ENCODE measurements around the gene FBXL19.

FBXL19 gene

GRCh38 chr16:30893417-30893743, 30.0 kb upstream of the FBXL19 start (continued):
- TF ChIP-seq KLF10 (tag by site-specific recombination; IDR thresholded peaks at IDR 0.05) (no peak), ZNF24 (tag by site-specific recombination; IDR thresholded peaks at IDR 0.05) (0 out of 2 replicates have a peak, but pooled peaks have one; percentile 16), KLF16 (tag by site-specific recombination; IDR thresholded peaks at IDR 0.05) (0 out of 2 replicates have a peak, but pooled peaks have one; percentile 34), ZBTB48 (tag by site-specific recombination; IDR thresholded peaks at IDR 0.05) (peak; percentile 57), MZF1 (tag by site-specific recombination; IDR thresholded peaks at IDR 0.05; ENCODE audit: borderline replicate concordance) (no peak)

DNA sequence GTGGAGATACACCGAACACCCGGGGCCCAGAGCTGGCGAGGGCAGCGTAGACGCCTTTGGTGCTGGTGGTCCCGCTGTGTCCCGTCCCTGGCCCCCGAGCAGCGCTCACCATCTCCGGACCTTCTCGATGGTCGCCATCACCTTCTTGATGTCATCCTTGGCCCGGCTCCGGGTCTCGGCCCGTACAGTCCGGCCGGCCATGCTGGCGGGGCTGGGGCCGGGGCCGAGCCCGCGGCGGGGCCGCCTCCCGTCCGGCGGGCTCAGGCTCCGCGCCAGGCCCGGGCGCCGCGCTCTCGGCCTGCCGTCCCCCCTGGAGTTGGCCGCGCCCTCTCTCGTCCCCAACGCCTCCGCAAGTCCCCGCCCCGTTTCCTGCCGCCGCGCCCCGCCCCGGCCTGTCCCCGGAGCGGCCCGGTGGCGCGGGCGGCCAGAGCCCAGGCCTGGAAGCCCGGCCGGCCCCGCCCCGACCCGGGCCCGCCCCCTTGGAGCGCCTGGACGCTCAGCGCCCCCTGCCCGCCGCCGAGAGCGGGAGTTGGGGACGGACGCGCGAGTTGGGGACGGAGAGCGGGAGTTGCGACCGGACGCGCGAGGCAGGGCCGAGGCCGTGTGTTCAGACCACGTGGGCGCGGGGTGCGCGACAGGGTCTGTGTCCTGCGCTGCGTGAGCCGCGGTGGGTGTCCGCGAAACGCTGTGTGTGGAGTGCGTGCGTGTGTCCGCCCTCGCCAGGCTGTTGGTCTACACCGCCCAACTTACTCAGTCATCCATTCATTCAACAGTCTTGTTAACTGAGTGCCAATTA, 29.4 kb upstream of the FBXL19 start, which contains the start of gene BCL7C:
BCL7C (minus strand) TSS at position 334 of the 796 bp plus-strand sequence; CDS start at position 201, 133 bp downstream.
- POLR2A ChIA-PET = interaction anchor here (0.9 to 2.7 kb wide), 3 partner anchors 12 to 116 kb away, joined by 3 to 16 read pairs (median 4); no protein-coding TSS in a partner anchor
- CTCF ChIA-PET = interaction anchor here (0.7 to 2.6 kb wide), 4 partner anchors 8 to 83 kb away, joined by 3 to 16 read pairs (median 4); no protein-coding TSS in a partner anchor
- peak within 1 kb of the TSS; percentile 84 for H3K4me3 ChIP-seq (ENCODE audit: low read depth, low read length)
- no peaks in the 10 kb centered on the region; the same call in 1 of the 2 replicates for H3K4me1 ChIP-seq (ENCODE audit: control insufficient read depth, insufficient read depth, low read length)
- peaks cover 10 to 28% of the 10 kb centered on the region in 2 experiments; a peak in 2 of 3 replicates for H3K36me3 ChIP-seq (ENCODE audit: control insufficient read depth in 2 of 2, insufficient read depth in 1 of 2, low read length in 2 of 2)
- H3K27ac ChIP-seq (ENCODE audit: extremely low read depth, low read depth, low read length) = peak within 1 kb of the TSS; percentile 75
- no peaks in the 10 kb centered on the region for H3K9me3 ChIP-seq (ENCODE audit: control insufficient read depth, insufficient read depth, low read depth, low read length)
- TF ChIP-seq HOXA7 (CRISPR knock-in tag; IDR thresholded peaks at IDR 0.05; ENCODE audit: borderline replicate concordance) = no peak
- peak; percentile 92 for TF ChIP-seq ZBTB17 (tag by site-specific recombination; IDR thresholded peaks at IDR 0.05)
- TF ChIP-seq ZNF768 (tag by site-specific recombination; IDR thresholded peaks at IDR 0.05) = no peak; the same call in 1 of the 2 replicates
- TF ChIP-seq, protein P1, sequence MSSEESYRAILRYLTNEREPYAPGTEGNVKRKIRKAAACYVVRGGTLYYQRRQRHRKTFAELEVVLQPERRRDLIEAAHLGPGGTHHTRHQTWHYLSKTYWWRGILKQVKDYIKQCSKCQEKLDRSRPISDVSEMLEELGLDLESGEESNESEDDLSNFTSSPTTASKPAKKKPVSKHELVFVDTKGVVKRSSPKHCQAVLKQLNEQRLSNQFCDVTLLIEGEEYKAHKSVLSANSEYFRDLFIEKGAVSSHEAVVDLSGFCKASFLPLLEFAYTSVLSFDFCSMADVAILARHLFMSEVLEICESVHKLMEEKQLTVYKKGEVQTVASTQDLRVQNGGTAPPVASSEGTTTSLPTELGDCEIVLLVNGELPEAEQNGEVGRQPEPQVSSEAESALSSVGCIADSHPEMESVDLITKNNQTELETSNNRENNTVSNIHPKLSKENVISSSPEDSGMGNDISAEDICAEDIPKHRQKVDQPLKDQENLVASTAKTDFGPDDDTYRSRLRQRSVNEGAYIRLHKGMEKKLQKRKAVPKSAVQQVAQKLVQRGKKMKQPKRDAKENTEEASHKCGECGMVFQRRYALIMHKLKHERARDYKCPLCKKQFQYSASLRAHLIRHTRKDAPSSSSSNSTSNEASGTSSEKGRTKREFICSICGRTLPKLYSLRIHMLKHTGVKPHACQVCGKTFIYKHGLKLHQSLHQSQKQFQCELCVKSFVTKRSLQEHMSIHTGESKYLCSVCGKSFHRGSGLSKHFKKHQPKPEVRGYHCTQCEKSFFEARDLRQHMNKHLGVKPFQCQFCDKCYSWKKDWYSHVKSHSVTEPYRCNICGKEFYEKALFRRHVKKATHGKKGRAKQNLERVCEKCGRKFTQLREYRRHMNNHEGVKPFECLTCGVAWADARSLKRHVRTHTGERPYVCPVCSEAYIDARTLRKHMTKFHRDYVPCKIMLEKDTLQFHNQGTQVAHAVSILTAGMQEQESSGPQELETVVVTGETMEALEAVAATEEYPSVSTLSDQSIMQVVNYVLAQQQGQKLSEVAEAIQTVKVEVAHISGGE (tag by site-specific recombination; conservative IDR thresholded peaks at IDR 0.05; ENCODE audit: low read depth) = peak; percentile 45
- TF ChIP-seq ZNF184 (tag by site-specific recombination; IDR thresholded peaks at IDR 0.05) = peak; percentile 59; the same call in 1 of the 2 replicates
- TF ChIP-seq ZNF112 (tag by site-specific recombination; IDR thresholded peaks at IDR 0.05) = no peak
- TF ChIP-seq ZXDB (tag by site-specific recombination; IDR thresholded peaks at IDR 0.05) = peak; percentile 78
- TF ChIP-seq ZNF777 (tag by site-specific recombination; IDR thresholded peaks at IDR 0.05; ENCODE audit: borderline replicate concordance) = no peak; the same call in 1 of the 2 replicates
- TF ChIP-seq ZNF561 (tag by site-specific recombination; IDR thresholded peaks at IDR 0.05; ENCODE audit: borderline replicate concordance) = peak; percentile 84
- TF ChIP-seq ZNF48 (tag by site-specific recombination; IDR thresholded peaks at IDR 0.05) = no peak
- TF ChIP-seq, protein P2, sequence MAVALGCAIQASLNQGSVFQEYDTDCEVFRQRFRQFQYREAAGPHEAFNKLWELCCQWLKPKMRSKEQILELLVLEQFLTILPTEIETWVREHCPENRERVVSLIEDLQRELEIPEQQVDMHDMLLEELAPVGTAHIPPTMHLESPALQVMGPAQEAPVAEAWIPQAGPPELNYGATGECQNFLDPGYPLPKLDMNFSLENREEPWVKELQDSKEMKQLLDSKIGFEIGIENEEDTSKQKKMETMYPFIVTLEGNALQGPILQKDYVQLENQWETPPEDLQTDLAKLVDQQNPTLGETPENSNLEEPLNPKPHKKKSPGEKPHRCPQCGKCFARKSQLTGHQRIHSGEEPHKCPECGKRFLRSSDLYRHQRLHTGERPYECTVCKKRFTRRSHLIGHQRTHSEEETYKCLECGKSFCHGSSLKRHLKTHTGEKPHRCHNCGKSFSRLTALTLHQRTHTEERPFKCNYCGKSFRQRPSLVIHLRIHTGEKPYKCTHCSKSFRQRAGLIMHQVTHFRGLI (tag by site-specific recombination; IDR thresholded peaks at IDR 0.05) = peak; percentile 81
- TF ChIP-seq, protein P3, sequence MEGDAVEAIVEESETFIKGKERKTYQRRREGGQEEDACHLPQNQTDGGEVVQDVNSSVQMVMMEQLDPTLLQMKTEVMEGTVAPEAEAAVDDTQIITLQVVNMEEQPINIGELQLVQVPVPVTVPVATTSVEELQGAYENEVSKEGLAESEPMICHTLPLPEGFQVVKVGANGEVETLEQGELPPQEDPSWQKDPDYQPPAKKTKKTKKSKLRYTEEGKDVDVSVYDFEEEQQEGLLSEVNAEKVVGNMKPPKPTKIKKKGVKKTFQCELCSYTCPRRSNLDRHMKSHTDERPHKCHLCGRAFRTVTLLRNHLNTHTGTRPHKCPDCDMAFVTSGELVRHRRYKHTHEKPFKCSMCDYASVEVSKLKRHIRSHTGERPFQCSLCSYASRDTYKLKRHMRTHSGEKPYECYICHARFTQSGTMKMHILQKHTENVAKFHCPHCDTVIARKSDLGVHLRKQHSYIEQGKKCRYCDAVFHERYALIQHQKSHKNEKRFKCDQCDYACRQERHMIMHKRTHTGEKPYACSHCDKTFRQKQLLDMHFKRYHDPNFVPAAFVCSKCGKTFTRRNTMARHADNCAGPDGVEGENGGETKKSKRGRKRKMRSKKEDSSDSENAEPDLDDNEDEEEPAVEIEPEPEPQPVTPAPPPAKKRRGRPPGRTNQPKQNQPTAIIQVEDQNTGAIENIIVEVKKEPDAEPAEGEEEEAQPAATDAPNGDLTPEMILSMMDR (tag by site-specific recombination; IDR thresholded peaks at IDR 0.05) = peak; percentile 93
- TF ChIP-seq ZSCAN30 (tag by site-specific recombination; IDR thresholded peaks at IDR 0.05) = peak; percentile 40; the same call in 1 of the 2 replicates
- no peak for TF ChIP-seq MYNN (tag by site-specific recombination; IDR thresholded peaks at IDR 0.05; ENCODE audit: borderline replicate concordance)
- TF ChIP-seq, protein P4, sequence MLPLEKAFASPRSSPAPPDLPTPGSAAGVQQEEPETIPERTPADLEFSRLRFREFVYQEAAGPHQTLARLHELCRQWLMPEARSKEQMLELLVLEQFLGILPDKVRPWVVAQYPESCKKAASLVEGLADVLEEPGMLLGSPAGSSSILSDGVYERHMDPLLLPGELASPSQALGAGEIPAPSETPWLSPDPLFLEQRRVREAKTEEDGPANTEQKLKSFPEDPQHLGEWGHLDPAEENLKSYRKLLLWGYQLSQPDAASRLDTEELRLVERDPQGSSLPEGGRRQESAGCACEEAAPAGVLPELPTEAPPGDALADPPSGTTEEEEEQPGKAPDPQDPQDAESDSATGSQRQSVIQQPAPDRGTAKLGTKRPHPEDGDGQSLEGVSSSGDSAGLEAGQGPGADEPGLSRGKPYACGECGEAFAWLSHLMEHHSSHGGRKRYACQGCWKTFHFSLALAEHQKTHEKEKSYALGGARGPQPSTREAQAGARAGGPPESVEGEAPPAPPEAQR (tag by site-specific recombination; IDR thresholded peaks at IDR 0.05) = no peak
- TF ChIP-seq ZNF350 (tag by site-specific recombination; IDR thresholded peaks at IDR 0.05) = no peak
- TF ChIP-seq ZNF707 (tag by site-specific recombination; IDR thresholded peaks at IDR 0.05) = no peak; the same call in 1 of the 2 replicates
- TF ChIP-seq ZNF24 (tag by site-specific recombination; IDR thresholded peaks at IDR 0.05) = peak; percentile 90
- TF ChIP-seq SETDB1 (IDR thresholded peaks at IDR 0.05; ENCODE audit: insufficient read length, low read length) = no peak
- no peak for TF ChIP-seq ZNF837 (tag by site-specific recombination; IDR thresholded peaks at IDR 0.05)
- TF ChIP-seq ZNF175 (tag by site-specific recombination; IDR thresholded peaks at IDR 0.05) = no peak
- no peak for TF ChIP-seq ZNF19 (tag by site-specific recombination; IDR thresholded peaks at IDR 0.05; ENCODE audit: low read depth)
- TF ChIP-seq ZNF701 (tag by site-specific recombination; IDR thresholded peaks at IDR 0.05) = no peak
- no peak for TF ChIP-seq ZNF677 (tag by site-specific recombination; IDR thresholded peaks at IDR 0.05)
- peak; percentile 88 for TF ChIP-seq ZNF501 (tag by site-specific recombination; IDR thresholded peaks at IDR 0.05)
